GM21528 (cell line): ENCODE results near the gene OTOF.

Experiments used
- ATAC-seq: cut with Tn5 transposase; IDR thresholded peaks from one replicate; pipeline ENCODE4 v1.9.1; 2021; ENCODE audit warnings: mild to moderate bottlenecking, moderate library complexity; ENCODE audit not compliant: unreplicated experiment, low FRiP score

Gene OTOF

DNA sequence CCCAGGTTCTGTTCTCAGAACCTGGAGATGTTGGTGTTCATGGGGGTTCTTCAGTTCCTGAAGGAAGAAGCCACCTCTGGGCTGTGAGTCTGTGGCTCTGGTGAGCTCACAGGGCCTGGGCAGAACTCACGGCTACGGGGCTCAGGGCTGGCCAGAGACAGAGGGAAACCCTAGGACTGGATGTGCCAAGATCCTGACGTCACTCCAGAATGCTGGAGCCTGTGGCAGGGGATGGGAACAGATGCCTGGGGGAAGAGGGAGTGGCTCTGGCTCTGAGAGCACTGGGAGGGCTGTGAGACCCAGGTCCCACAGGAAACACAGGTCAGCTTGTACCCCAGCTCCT lies at the start of gene OTOF:
Gene OTOF, minus strand, starts transcription at position 214 of the 343 bp plus-strand sequence.
- no peak for ATAC-seq

DNA sequence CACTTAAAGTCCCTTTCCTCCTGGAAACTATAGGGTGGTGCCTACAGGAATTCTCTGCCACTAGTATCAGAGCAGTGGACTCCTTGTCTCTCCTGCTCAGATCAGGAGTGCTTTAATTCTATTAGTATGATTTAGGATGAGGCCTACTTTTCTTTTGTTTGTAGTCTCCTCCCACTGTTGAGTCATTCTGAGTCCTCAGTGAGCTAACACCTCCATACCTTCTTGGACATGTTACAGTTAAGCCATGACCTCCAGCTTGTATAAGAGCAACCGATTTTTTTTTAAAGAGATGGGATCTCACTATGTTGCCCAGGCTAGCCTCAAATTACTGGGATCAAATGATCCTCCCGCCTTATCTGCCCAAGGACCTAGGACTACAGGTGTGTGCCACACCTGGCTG lies 48.7 kb upstream of the OTOF start:
- no peak for ATAC-seq

DNA sequence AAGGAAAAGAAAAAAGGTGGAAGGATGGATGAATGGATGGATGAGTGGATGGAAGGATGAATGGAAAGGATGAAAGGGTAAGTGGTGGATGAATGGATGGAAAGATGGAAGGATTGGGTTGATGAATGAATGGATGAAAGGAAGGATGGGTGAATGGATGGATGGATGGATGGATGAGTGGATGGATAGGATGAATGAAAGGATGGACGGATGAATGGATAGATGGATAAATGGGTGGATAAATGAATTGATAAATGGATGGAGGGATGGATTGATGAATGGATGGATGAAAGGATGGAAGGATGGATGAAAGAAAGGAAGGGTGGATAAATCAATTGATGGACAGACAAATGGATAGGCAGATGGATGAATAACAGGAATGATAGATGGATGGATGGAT lies 48.2 kb upstream of the OTOF start:
- no peak for ATAC-seq

DNA sequence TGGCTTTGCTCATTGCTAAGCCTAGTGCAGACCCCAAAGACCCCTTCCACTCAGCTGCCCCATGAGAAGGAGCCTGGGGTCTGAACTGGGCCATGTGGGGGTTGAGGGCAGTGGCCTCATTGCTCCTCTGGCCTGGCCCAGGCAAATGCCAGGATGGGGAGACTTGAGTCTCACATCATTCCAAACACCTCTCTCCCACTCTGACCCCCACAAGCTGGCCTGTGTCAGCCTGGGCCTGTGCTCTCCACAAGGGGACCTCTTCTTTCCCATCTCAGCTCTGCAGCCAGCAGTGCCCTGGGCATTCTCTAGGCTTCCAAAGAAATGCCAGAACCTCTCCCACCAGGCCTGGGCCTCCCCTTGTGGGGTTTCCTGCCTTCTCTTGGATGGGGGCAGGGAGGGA lies 45.8 kb upstream of the OTOF start:
- no peak for ATAC-seq

DNA sequence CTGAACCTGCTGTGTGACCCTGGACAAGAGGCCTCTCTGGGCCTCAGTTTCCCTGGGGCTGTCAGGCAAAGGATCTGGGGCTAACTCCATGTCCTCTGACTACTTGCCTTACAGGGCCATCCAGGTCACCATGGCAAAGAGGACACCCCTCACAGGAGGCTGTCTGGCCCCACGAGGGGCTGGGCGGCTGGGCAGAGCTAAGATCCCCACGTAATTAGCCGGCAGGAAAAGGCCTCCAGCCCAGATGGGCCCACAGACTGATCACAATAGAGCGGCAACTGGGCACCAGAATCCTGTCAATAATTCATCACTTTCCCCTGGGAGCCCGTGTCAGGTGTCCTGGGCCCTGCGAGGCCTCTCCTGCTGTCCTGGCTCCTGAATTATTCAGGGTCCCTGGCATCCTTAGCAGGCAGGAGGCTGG lies 44.8 kb upstream of the OTOF start:
- ATAC-seq: no peak

DNA sequence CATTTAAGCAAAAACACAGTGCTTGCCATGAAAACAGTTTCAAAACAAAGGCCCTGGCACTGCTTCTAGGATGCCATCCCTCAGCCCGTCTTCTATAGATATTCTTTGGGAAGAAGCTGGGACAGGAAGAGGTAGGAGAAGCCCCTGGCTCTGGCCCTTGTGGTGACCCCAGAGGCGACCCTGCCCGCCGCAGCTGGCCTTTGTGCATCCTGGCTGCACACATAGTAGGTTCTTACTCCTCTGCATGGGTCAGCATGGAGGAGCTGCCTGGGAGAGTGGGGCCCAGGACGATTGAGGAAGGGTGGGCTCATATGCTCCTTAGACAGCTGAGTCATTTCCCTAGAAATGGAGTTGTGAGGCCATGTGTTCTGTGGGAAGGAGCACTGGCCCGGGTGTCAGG lies 44.4 kb upstream of the OTOF start:
- ATAC-seq: no peak

DNA sequence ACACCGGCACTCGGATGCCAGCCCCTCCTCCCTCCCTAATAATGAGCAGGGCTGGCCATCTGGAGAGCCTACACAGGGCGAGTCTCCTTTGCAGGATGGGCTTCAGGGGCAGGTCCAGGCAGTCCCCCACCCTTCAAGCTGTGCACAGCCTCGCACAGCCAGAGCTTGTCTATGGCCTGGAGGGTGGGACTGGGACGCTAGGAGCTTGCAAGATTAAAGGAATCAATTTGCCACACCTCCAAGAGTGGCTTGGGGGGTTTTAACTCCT lies 43.9 kb upstream of the OTOF start:
- no peak for ATAC-seq

DNA sequence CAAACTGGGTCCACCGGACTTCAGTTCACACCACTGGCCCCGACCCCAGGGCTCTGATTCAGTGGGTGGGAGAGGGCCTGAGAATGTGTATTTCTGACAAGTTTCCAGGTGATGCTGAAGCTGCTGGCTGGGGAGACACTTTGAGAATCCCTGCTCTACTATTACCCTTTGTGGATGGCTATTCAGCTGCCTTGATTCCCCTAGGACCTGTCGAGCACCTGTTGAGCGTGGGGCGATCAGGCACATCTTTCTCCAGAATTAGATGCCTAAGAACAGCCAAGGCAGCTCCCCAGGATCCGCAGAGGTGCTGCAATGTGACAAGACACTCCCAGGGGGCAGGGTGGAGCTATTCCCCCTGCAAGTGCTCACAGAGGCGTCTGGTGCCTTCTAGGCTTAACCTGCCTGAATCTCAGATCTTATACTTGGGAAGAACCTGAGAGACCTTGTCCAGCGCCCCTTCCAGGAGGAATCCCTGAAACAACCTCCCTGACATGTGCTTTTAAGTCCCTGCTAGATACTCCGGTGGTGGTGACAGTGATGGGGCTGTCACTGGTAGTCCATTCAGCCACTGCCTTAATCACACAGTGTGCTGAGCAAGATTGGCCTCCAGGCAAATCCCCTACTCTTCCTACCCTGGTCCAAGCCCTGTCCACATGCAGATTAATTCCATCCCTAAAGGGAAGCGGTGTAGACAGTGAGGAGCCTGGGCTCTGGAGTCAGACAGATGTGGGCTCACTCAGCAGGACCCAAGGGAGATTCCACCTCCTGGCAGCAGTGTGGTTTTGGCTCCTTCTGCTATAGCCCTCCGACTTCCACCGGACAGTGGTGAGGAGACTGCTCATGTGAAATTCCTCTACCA lies 43.4 kb upstream of the OTOF start:
- no peak for ATAC-seq

DNA sequence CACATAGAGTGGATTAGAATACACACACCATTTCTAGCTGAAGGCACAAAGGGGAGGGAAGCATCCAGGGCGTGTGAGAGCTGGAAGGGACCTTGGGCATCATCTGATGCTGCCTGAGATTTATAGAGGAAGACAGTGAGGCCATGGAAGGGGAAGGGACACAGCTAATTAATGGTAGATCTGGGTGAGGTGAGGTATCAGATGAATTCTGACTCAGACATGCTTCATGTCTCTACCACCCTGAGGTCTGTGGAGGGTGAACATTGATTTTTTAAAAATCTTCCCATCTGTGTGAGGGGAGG lies 42.2 kb upstream of the OTOF start:
- no peak for ATAC-seq

DNA sequence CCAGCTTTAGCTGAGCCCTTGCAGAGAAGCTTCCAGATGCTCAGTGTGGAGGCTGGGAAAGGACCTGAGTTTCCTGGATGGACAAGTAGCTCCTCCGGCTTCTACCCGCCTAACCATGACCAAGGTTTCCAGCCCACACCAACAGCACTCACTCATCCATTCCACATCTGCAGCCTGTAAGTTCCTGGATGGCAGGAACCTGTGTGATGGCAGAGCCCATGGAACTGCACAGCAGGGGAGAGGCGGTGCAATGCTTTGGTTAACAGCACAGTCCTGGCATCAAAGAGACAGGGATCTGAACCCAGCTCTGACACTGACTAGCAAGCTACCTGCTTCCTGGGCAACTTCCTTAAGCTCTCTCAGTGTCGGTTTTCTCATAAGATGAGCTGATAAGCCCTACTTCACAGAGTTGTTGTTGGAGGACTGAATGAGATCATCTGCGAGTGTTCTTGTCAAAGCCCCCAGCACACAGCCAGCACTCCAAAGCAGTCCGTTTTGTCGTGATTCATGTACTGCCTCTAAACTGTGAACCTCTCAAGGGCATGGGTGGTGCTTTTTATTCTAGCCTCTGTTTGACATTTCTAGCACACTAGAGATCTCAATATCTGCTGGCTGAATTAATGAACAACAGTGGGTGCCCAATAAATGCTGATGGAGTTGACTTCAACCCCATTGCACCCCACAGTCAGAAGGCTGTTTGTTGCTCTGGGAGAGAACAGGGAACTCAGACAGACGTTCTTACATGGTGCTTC lies 41.6 kb upstream of the OTOF start:
- no peak for ATAC-seq

DNA sequence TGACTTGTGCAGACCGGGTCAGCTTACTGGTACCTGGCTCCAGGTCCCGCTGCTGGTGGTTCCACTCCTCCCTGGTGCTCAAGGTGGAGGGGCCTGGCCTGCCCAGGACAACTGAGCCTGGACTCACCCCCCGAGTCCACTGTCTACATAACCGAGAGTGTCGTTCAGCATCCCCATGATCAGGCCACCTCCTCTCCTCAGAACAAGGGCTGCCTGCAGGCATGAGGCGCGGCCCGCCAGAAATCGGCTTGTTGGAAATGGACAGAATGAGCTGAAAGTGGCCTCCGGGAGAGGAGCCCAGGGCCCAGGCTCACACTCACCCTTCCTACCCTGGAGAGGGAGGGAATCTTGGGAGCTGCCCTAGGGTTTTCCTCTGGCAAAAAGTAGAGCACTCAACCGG lies 38.9 kb upstream of the OTOF start:
- ATAC-seq: no peak

DNA sequence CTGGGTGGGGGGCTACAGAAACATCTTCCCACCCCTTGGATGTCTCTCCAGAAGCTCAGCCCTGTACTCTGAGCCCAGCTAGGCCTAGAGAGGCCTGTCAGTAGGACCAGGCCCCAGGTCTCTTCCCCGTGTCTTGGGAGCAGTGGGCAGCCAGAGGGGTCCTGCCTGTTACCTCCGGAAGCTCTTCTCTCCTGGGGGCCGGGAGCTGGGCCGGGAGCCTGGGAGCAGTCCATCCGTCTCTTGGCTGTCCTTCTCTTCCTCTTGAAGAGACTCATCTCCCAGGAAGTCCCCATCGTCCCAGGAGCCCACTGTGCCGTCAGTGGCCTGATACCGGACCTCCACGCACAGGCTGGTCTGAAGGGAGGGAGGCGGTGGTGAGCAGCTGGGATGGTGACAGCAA lies 38.3 kb upstream of the OTOF start:
- ATAC-seq: no peak

DNA sequence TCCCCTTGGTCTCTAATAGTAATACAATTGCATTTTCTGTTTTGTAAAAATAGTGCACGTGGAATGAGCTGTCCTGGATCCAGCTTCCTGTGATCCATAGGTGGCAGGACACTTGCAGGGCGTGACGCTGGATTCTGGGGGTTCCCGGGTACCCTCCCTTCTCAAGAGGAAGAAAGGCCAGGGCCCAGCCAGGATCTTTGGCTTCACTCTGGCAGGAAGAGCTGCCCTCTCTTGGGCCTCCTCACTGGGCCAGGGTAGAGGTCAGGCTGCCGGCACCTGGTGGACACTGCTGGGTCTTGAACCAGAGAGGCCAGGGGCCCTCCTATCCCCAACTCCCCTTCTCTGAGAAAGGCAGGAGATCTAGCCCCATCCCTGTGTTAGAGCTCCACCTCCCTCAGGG lies 37.8 kb upstream of the OTOF start:
- ATAC-seq: no peak

DNA sequence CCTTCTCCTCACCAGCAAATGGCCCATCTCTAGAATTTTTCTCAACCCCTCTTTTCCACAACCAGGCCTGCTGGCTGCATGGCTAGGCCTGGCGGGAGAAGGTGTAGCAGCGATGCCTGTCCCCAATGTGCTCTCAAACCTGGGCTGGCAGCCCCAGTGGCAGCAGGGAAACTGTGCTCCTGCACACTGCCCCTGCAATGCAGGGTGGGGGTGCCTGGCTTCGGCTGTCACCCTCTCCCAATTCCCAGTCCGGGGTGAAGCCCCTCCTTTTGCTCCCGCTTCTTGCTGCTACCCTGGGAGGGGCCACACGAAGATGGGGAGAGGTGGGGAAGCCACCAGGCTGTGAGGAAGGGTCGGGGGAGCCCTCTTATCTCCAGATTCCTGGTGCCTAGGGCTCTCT lies 36.1 kb upstream of the OTOF start:
- ATAC-seq: no peak

DNA sequence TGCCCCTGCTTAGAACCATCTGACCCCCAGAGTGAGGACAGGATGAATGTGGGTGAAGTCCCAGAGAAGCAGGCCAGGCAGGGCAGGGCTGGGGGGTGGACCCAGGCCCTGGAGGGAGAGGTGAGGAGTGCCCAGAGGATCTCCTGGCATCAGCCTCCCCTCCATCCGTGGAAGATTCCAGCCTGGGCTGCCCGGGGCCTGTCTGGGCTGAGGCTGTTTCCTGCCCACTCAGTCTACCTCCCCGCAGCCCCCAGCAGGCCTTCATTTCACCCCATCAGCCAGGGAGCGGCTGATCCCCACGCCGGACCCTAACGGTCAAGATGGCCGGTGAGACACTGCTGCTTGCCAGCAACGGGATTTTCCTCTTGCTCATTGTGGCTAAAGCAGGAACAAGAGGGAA lies 35.3 kb upstream of the OTOF start:
- ATAC-seq: no peak

DNA sequence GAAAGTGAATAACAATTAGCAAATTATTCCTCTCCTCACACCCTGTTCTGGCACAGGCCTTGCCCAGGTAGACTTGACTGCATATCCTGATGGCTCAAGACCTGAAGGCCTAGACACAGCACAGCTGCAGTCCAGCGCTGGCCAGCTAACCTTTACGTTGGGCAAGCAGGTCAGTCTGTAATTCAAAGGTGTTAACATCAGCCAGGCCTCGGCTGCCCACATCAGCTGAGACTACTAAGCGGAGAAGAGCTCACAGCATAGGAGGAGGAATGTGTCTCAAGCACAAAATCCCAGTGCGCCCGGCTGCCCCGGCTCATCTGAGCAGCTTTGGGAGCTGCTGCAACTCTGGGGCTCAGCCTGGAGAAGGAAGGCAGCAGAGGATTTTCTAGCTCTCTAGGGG lies 33.5 kb upstream of the OTOF start:
- ATAC-seq: no peak

DNA sequence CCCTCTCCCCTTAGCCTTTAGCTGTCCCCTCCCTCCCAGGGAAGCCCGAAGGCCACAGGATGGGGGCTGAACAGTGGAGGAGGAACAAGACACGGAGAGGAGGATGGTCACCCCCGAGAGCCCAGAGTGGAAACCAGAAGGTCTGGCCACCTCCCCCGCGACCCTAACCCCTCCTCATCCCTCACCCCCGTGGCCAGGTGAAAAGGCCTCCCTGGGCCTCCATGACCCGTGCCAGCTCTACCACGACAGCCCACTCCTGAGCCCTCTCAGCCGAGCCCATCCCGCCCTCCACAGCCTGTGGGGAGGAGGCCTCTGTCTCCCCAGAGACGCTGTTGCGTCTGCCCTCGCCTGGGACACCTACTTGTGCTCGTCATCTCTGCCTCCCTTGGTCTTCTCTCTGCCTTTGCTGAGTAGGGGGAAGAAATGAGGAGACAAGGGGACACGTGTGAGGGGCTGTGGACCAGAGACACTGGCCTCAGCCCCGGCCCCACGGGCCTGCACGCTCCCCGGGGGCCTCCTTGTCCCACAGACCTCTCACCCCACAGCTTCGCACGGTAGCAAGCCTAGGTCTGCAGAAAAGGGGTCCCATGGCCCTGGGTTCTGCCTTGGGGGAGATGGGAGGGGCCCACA lies 32.5 kb upstream of the OTOF start:
- no peak for ATAC-seq

DNA sequence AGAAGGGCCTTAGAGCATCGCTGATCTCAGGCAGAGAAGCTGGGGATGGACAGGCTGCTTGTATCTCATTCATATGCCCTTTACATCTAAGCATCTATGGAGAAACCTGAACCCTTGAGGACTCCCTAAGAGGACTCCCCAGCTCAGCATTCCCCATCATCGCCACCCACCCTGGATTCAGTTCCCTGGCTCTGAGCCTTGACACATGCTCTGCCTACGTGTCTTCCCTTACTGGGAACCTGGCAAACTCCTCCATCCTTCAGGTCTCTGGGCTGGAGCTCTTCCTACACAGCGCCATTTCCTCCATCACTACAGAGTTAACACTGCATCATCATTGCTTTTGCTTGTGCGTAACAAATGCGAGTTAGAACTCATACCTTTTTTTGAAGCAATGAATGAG lies 31.2 kb upstream of the OTOF start:
- ATAC-seq: no peak

DNA sequence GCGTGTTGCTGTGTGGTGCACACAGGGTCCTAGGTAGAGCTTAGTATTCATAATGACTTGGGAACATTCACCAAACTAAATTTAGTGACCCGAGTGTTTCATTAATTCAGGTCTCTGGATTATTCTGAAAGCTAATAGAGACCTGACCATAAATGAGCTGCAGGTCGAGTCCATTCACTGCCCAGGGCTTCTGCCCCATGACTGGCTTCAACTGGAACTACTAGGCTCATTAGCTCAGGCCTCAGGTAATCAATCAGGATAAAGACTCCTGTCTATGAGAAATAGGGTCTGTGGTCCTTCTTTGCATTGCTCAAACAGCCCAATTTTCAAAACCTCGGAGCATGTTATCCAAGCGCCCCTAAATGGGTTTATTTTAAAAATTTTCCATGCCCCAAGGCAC lies 30.0 kb upstream of the OTOF start:
- ATAC-seq: no peak

DNA sequence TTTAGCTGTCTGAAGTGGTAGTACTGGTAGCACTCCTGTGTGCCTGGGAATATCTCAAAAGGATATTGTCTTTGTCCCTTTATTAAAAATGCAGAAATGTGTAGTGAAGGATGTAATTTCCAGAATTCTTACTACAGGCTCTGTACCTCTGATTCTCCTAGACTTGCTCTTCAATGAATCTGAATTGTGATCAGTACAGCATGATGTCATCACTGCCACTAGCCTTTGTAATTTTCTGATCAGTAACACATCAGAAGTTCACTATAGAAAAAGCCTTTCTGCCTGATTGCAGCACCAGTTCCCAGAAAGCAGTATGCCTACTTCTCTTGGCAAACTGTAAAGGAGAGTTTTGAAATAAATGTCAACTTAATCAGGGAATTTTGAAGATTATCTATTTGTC lies 29.2 kb upstream of the OTOF start:
- ATAC-seq: no peak

DNA sequence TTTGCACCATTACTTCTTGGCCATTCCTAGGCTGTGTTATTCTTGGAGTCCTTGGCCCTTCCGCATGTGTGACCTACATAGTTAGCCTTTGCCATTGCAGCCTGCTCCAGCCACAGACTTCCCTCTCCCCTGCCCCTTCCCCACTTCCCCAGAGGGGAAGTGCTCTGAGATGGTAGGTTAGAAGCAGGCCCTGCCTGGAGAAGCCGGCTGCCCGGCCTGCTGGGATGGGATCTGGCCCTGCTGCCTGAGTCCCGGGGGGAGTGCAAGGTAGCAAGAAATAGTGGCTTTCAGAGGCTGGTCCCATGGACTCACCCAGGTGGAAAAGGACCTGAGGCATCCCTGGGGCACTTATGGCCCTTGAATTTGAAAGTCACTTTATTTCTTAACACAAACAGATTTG lies 28.4 kb upstream of the OTOF start:
- no peak for ATAC-seq

DNA sequence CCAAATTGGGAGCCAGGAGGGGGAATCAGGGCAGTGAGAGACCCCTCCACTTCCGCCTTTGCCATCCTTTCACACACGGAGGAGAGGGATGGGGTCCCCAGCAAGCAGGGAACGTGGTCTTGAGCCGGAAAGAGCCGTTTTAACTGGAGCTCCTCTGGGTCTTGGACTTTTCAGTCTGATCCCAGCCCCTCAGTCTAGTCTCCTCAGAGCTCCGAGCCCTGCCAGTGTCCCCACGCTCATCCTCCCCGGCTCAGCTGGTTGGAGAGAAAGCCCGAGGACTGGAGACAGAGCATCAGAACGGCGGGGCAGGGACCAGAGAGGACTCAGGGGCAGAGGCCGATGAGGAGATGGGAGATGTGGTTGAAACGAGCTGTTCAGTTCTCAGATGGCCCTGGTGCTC lies 26.1 kb upstream of the OTOF start:
- no peak for ATAC-seq
